ENCODE measurements around the gene AMACR.

DNA sequence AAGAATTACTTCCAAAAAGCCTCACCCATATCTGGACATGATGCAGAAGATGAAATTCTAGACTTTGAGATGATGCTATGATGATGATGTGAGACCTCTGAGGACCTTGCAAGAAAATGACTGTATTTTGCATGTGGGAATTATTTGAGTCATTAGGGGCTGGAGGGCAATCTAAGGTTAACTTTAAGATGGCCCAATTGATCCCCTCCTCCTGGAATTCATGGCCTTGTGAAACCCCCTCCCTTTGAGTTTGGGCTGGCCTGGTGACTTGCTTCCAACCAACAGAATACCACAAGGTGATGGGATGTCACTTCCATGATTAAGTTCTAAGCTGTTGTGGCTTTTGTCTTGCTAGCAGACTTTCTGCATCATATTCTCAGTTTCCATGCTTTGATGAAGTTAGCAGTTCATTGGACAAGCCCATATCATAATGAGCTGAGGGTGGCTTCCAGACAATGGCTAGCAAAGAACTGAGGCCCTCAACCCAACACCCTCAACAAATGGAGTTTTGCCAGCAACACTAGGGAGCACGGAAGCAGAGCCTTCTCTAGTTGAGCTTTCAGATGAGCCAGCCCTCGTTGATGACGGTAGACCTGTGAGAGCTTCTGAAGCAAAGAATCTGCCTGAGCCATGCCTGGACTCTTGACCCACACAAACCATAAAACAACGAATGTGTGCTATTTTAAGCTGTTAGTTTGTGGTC lies 7.4 kb upstream of the AMACR start:
- TF ChIP-seq POLR2AphosphoS5 (IDR thresholded peaks at IDR 0.05; ENCODE audit: low read depth, low read length) = no peak
- no peak for TF ChIP-seq PAX5 (IDR thresholded peaks at IDR 0.05; ENCODE audit: insufficient read depth, low read length, severe bottlenecking)

Data from GM12891 (cell line).